K562 (cell line): ENCODE measurements around the gene FIGNL1. TPM values are rescaled to one million over a fixed set of nuclear protein-coding genes. Genes with fewer than 3 reads are reported as not detected.

Experiments used
- BCOR ChIP-seq: fragments of 450-650 bp; IDR thresholded peaks from 2 replicates; pipeline ENCODE4 v1.6.1; 2016
- BHLHE40 ChIP-seq: IDR thresholded peaks from 2 replicates; pipeline ENCODE4 v1.6.1; 2011; ENCODE audit warnings: low read length, improper control_type of control experiment
- CBX3 ChIP-seq, 2 experiments: IDR thresholded peaks; 1 replicate in 1 of 2; 2 replicates in 1 of 2; pipeline ENCODE4 v1.6.1; 2012; ENCODE audit warnings: inconsistent platforms in 2 of 2, low read length in 2 of 2, borderline replicate concordance in 1 of 2, control low read depth in 1 of 2
- ILK ChIP-seq: fragments of 450-650 bp; IDR thresholded peaks from 2 replicates; pipeline ENCODE4 v1.6.1; 2016; ENCODE audit warnings: missing genetic modification characterization, low read depth, mild to moderate bottlenecking, missing compliant biosample characterization, moderate library complexity, borderline replicate concordance
- KLF1 ChIP-seq: fragments of 450-650 bp; IDR thresholded peaks from 2 replicates; pipeline ENCODE4 v1.6.1; 2016; ENCODE audit warnings: missing genetic modification characterization, missing compliant biosample characterization
- MEIS2 ChIP-seq: fragments of 450-650 bp; IDR thresholded peaks from 2 replicates; pipeline ENCODE4 v1.6.1; 2014; ENCODE audit warnings: mild to moderate bottlenecking; ENCODE audit not compliant: partially characterized antibody
- NFE2 ChIP-seq: IDR thresholded peaks from 2 replicates; pipeline ENCODE4 v1.6.1; 2014; ENCODE audit warnings: antibody characterized with exemption, low read depth
- OTX1 ChIP-seq: fragments of 450-650 bp; formaldehyde crosslinking; IDR thresholded peaks from 2 replicates; pipeline ENCODE4 v1.4.0; 2022; ENCODE audit warnings: mild to moderate bottlenecking
- PYGO2 ChIP-seq: fragments of 450-650 bp; IDR thresholded peaks from 2 replicates; pipeline ENCODE4 v1.6.1; 2016; ENCODE audit warnings: mild to moderate bottlenecking, missing genetic modification characterization, moderate library complexity, missing compliant biosample characterization
- RAD51 ChIP-seq: fragments of 450-650 bp; IDR thresholded peaks from 2 replicates; pipeline ENCODE4 v1.7.1; 2016; ENCODE audit warnings: low read depth, mild to moderate bottlenecking, borderline replicate concordance
- RNF2 ChIP-seq: sonication (generic); IDR thresholded peaks from 2 replicates; pipeline ENCODE4 v1.6.1; 2016
- SMAD1 ChIP-seq: fragments of 150-350 bp; IDR thresholded peaks from 2 replicates; pipeline ENCODE4 v1.6.1; 2014; ENCODE audit warnings: low read length, low read depth; ENCODE audit not compliant: partially characterized antibody
- SMARCA4 ChIP-seq: fragments of 450-650 bp; IDR thresholded peaks from 2 replicates; pipeline ENCODE4 v1.6.1; 2016
- TCF7L2 ChIP-seq: fragments of 150-350 bp; IDR thresholded peaks from 2 replicates; pipeline ENCODE4 v1.6.1; 2016; ENCODE audit warnings: low read depth, mild to moderate bottlenecking, low read length, moderate library complexity
- ZNF644 ChIP-seq: fragments of 200-800 bp; sonication (Bioruptor generic); IDR thresholded peaks from 2 replicates; pipeline ENCODE4 v1.6.1; 2016; ENCODE audit warnings: low read depth, missing genetic modification characterization, missing compliant biosample characterization
- polyA plus RNA-seq, 8 experiments: library from polyadenylated mRNA; depleted of rRNA in 4 of 8; stranded (reverse) in 5 of 8; unstranded in 3 of 8; fragments of >200 nt; fragmentation: Nextera tagmentation in 2 of 8; fragmentation: Illumina TruSeq in 1 of 8; extraction: Ambion mirVana in 2 of 8; extraction: Trizol in 1 of 8; gene quantifications; 2 replicates each; pipeline versions ENCODE4 v1.2.1 to v1.2.3, GENCODE V29; 2011 to 2014; ENCODE audit warnings: inconsistent platforms in 1 of 8, missing spikeins in 1 of 8
- total RNA-seq, 7 experiments: library from RNA; depleted of rRNA in 6 of 7; stranded (reverse); fragments of >200 nt in 6 of 7; fragmentation: Illumina TruSeq in 2 of 7; extraction: Trizol in 2 of 7; gene quantifications; 2 replicates each; pipeline versions ENCODE4 v1.2.1 to v1.2.3, GENCODE V29; 2011 to 2021; ENCODE audit warnings: low replicate concordance in 1 of 7
- TF ChIP-seq, protein P1 (sequence below): fragments of 250-450 bp; sonication (Bioruptor Pico); IDR thresholded peaks from 2 replicates; pipeline ENCODE4 v1.4.0; 2020
- TF ChIP-seq, protein P2 (sequence below), 2 experiments: fragments of 450-650 bp in 1 of 2; IDR thresholded peaks; 2 replicates each; pipeline ENCODE4 v1.6.1; 2011 to 2017; ENCODE audit warnings: low read depth in 2 of 2, antibody characterized with exemption in 1 of 2, borderline replicate concordance in 1 of 2, low read length in 1 of 2, mild to moderate bottlenecking in 1 of 2, mixed read lengths in 1 of 2; ENCODE audit not compliant: control insufficient read depth in 1 of 2
- TF ChIP-seq, protein P3 (sequence below): conservative IDR thresholded peaks from 2 replicates; pipeline ENCODE4 v1.6.1; 2011; ENCODE audit warnings: low read depth, mild to moderate bottlenecking, low read length; ENCODE audit not compliant: control insufficient read depth
- TF ChIP-seq, protein P4 (sequence below): sonication (generic); formaldehyde crosslinking; IDR thresholded peaks from 2 replicates; pipeline ENCODE4 v1.8.0; 2023; ENCODE audit warnings: mild to moderate bottlenecking, missing genetic modification reagents

The FIGNL1 gene
- total and polyA plus RNA-seq, 9 of the 15 experiments (the other 6 are each of a cell fraction or from before 2014, with no cell fraction given), result 15.5 to 48.3 (median 27.6) TPM

DNA sequence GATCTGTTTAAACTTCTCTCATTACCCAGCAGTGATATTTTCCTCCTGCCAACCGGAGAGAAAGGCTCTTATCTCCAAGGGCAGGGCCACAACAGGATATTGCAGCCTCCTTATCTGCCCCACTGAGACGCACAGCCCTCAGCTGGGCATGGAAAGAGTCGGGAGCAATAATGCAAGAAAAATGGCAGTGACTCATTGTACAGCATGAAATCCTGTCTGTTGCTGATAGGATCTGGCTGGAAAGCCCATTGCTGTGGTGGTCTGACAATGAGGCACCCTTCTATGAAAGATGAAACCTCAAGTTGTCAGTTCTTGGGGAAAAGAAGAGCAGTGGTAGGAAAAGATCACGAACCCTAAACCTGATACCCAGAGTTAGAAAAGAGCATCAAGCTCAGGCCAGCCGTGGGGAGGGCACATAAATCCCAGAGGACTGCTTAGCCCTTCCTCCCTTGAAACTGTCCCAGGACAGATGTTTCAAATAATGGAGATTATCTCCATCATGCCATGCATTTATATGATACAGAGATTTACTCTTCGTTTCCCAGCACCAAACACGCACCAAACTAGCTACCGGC is 47.0 kb upstream of the FIGNL1 start (continued):
- TF ChIP-seq ZNF644 (tag) (0 out of 2 replicates have a peak, but pooled peaks have one; percentile 44), ILK (tag) (no peak), BCOR (peak; percentile 89), RAD51 (peak; percentile 22; the same call in 1 of the 2 replicates), NFE2 (peak; percentile 49; the same call in 1 of the 2 replicates), PYGO2 (tag) (peak; percentile 66; the same call in 1 of the 2 replicates), MEIS2 (peak; percentile 80), SMAD1 (no peak), TCF7L2 (no peak), KLF1 (no peak), SMARCA4 (peak; percentile 99), OTX1 (CRISPR knock-in tag) (peak; percentile 59; the same call in 1 of the 2 replicates), BHLHE40 (peak; percentile 64; the same call in 1 of the 2 replicates), CBX3 (IDR thresholded peaks at IDR 0.05; ENCODE audit: borderline replicate concordance in 1 of 2, low read length in 2 of 2) (peak in 1 of 2 experiments; percentile 60; a peak in 1 of 3 replicates), RNF2 (peak; percentile 89)
- TF ChIP-seq, protein P1, sequence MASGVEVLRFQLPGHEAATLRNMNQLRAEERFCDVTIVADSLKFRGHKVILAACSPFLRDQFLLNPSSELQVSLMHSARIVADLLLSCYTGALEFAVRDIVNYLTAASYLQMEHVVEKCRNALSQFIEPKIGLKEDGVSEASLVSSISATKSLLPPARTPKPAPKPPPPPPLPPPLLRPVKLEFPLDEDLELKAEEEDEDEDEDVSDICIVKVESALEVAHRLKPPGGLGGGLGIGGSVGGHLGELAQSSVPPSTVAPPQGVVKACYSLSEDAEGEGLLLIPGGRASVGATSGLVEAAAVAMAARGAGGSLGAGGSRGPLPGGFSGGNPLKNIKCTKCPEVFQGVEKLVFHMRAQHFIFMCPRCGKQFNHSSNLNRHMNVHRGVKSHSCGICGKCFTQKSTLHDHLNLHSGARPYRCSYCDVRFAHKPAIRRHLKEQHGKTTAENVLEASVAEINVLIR (CRISPR knock-in tag), result 0 out of 2 replicates have a peak, but pooled peaks have one; percentile 11
- TF ChIP-seq, protein P2, sequence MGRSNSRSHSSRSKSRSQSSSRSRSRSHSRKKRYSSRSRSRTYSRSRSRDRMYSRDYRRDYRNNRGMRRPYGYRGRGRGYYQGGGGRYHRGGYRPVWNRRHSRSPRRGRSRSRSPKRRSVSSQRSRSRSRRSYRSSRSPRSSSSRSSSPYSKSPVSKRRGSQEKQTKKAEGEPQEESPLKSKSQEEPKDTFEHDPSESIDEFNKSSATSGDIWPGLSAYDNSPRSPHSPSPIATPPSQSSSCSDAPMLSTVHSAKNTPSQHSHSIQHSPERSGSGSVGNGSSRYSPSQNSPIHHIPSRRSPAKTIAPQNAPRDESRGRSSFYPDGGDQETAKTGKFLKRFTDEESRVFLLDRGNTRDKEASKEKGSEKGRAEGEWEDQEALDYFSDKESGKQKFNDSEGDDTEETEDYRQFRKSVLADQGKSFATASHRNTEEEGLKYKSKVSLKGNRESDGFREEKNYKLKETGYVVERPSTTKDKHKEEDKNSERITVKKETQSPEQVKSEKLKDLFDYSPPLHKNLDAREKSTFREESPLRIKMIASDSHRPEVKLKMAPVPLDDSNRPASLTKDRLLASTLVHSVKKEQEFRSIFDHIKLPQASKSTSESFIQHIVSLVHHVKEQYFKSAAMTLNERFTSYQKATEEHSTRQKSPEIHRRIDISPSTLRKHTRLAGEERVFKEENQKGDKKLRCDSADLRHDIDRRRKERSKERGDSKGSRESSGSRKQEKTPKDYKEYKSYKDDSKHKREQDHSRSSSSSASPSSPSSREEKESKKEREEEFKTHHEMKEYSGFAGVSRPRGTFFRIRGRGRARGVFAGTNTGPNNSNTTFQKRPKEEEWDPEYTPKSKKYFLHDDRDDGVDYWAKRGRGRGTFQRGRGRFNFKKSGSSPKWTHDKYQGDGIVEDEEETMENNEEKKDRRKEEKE (IDR thresholded peaks at IDR 0.05; ENCODE audit: borderline replicate concordance in 1 of 2, control insufficient read depth in 1 of 2, low read depth in 2 of 2, low read length in 1 of 2), result no peak
- TF ChIP-seq, protein P3, sequence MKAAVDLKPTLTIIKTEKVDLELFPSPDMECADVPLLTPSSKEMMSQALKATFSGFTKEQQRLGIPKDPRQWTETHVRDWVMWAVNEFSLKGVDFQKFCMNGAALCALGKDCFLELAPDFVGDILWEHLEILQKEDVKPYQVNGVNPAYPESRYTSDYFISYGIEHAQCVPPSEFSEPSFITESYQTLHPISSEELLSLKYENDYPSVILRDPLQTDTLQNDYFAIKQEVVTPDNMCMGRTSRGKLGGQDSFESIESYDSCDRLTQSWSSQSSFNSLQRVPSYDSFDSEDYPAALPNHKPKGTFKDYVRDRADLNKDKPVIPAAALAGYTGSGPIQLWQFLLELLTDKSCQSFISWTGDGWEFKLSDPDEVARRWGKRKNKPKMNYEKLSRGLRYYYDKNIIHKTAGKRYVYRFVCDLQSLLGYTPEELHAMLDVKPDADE, result peak; percentile 84; the same call in 1 of the 2 replicates
- TF ChIP-seq, protein P4, sequence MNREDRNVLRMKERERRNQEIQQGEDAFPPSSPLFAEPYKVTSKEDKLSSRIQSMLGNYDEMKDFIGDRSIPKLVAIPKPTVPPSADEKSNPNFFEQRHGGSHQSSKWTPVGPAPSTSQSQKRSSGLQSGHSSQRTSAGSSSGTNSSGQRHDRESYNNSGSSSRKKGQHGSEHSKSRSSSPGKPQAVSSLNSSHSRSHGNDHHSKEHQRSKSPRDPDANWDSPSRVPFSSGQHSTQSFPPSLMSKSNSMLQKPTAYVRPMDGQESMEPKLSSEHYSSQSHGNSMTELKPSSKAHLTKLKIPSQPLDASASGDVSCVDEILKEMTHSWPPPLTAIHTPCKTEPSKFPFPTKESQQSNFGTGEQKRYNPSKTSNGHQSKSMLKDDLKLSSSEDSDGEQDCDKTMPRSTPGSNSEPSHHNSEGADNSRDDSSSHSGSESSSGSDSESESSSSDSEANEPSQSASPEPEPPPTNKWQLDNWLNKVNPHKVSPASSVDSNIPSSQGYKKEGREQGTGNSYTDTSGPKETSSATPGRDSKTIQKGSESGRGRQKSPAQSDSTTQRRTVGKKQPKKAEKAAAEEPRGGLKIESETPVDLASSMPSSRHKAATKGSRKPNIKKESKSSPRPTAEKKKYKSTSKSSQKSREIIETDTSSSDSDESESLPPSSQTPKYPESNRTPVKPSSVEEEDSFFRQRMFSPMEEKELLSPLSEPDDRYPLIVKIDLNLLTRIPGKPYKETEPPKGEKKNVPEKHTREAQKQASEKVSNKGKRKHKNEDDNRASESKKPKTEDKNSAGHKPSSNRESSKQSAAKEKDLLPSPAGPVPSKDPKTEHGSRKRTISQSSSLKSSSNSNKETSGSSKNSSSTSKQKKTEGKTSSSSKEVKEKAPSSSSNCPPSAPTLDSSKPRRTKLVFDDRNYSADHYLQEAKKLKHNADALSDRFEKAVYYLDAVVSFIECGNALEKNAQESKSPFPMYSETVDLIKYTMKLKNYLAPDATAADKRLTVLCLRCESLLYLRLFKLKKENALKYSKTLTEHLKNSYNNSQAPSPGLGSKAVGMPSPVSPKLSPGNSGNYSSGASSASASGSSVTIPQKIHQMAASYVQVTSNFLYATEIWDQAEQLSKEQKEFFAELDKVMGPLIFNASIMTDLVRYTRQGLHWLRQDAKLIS, result no peak
